Measurements from ENCODE around the gene C3orf70.

GRCh38 chr3:185063431-185063830 lies 89.4 kb downstream of the C3orf70 start:
- TF ChIP-seq POLR2AphosphoS5 (IDR thresholded peaks at IDR 0.05) (no peak), CTCF (IDR thresholded peaks at IDR 0.05) (no peak), POLR2A (IDR thresholded peaks at IDR 0.05) (no peak)

Data from suprapubic skin (tissue), 4 donors.